Calu3 (cell line): ENCODE results near the gene MNX1. TPM values are rescaled to one million over a fixed set of nuclear protein-coding genes. Genes with fewer than 3 reads are reported as not detected.

Source experiments
- BruUV-seq: library from RNA; stranded (reverse); fragments of 400-500 nt; replicated peaks from 2 replicates; lab custom pipeline; 2021; lab: Mats Ljungman, UMichigan
- CTCF ChIA-PET: fragments of 300-600 bp; sonication (Branson Sonifier 250); formaldehyde crosslinking; loops from one replicate; lab custom pipeline; 2022; ENCODE audit warnings: antibody characterized with exemption; lab: Charles Lee
- DNase-seq: peaks from one replicate; pipeline ENCODE4 v3.0.0; 2022
- H3K27ac Mint-ChIP-seq: one replicate; pipeline ENCODE4 v1.8.0; 2022; ENCODE audit warnings: mixed read lengths; ENCODE audit not compliant: unreplicated experiment
- H3K27me3 Mint-ChIP-seq: one replicate; pipeline ENCODE4 v1.8.0; 2022; ENCODE audit warnings: mixed read lengths; ENCODE audit not compliant: unreplicated experiment
- H3K36me3 Mint-ChIP-seq: one replicate; pipeline ENCODE4 v1.8.0; 2022; ENCODE audit warnings: mild to moderate bottlenecking, moderate library complexity, mixed read lengths; ENCODE audit not compliant: insufficient read depth, unreplicated experiment
- H3K4me1 Mint-ChIP-seq: one replicate; pipeline ENCODE4 v1.8.0; 2022; ENCODE audit warnings: mild to moderate bottlenecking, low read depth, mixed read lengths; ENCODE audit not compliant: unreplicated experiment
- H3K4me3 Mint-ChIP-seq: one replicate; pipeline ENCODE4 v1.8.0; 2022; ENCODE audit warnings: mild to moderate bottlenecking, low read depth, moderate library complexity, mixed read lengths; ENCODE audit not compliant: unreplicated experiment
- H3K9me3 Mint-ChIP-seq: one replicate; pipeline ENCODE4 v1.8.0; 2022; ENCODE audit warnings: low read depth, mixed read lengths; ENCODE audit not compliant: unreplicated experiment
- intact Hi-C: fragments of 100-400 bp; cut with micrococcal nuclease; formaldehyde crosslinking; loops from one replicate; pipeline ENCODE4 v1.10.0; 2022; ENCODE audit not compliant: unreplicated experiment
- total RNA-seq: library from RNA; stranded (reverse); gene quantifications from 2 replicates; pipeline ENCODE4 v1.2.3, GENCODE V29; 2022
- TF ChIP-seq, protein P1 (sequence below): fragments of 200-600 bp; IDR thresholded peaks from one replicate; pipeline ENCODE4 v1.8.0; 2022; ENCODE audit warnings: antibody characterized with exemption; ENCODE audit not compliant: unreplicated experiment

MNX1 gene
- total RNA-seq, 1 experiment from 2014 or later: 28.4 TPM

DNA sequence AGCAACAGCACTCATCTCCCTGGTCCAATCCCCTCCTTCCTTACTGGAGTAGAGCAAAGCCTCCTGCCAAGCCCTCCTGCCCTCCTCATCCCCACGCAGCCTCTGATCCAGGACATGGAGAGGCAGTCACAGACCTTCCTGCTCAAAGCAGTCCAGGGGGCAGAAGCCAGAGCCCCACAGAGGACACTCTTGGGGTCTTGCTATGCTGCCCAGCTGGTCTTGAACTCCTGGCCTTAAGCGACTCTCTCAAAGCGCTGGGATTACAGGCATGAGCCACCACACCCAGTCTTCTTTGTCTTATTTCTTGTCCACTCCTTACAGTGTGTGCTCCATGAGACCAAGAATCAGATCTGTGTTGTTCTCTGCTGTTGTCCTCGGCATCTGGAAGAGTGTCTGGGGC is 26.6 kb upstream of the MNX1 start:
- H3K27me3 Mint-ChIP-seq: peaks cover 43% of the 10 kb centered on the region
- peaks cover 23% of the 10 kb centered on the region for H3K4me1 Mint-ChIP-seq

DNA sequence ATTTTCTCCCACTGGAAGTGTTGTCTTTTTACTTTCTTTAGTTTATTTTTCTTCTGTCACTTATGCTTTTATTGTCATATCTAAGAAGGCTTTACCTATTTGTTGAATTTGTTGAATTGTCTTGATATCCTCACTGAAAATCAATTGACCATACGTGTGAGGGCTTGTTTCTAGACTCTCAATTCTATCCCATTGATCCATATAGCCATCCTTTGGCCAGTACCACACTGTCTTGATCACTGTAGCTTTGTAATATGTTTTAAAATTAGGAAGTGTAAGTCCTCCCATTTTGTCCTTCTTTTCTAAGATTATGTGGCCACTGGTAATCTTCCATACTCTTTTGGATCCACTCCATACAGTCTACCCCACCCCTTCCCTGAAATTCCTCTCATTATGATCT is 25.5 kb upstream of the MNX1 start:
- DNase-seq: no peak
- Mint-ChIP-seq H3K27ac (no peak overlapping the region), H3K36me3 (no peaks in the 10 kb centered on the region), H3K4me3 (no peak overlapping the region), H3K27me3 (peaks cover 33% of the 10 kb centered on the region), H3K9me3 (peaks cover 6% of the 10 kb centered on the region), H3K4me1 (peaks cover 13% of the 10 kb centered on the region)
- CTCF ChIA-PET: no interaction called here
- TF ChIP-seq, protein P1, sequence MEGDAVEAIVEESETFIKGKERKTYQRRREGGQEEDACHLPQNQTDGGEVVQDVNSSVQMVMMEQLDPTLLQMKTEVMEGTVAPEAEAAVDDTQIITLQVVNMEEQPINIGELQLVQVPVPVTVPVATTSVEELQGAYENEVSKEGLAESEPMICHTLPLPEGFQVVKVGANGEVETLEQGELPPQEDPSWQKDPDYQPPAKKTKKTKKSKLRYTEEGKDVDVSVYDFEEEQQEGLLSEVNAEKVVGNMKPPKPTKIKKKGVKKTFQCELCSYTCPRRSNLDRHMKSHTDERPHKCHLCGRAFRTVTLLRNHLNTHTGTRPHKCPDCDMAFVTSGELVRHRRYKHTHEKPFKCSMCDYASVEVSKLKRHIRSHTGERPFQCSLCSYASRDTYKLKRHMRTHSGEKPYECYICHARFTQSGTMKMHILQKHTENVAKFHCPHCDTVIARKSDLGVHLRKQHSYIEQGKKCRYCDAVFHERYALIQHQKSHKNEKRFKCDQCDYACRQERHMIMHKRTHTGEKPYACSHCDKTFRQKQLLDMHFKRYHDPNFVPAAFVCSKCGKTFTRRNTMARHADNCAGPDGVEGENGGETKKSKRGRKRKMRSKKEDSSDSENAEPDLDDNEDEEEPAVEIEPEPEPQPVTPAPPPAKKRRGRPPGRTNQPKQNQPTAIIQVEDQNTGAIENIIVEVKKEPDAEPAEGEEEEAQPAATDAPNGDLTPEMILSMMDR: no peak
- intact Hi-C loops: no loop called here
- BruUV-seq: no TSS peak

More for the DNA sequence above, 26.6 kb upstream of the MNX1 start:
- intact Hi-C loops: no loop called here
- no peaks in the 10 kb centered on the region for H3K36me3 Mint-ChIP-seq
- no peak overlapping the region for H3K4me3 Mint-ChIP-seq
- CTCF ChIA-PET: no interaction called here
- H3K9me3 Mint-ChIP-seq: peaks cover 6% of the 10 kb centered on the region
- BruUV-seq: no TSS peak
- no peak overlapping the region for H3K27ac Mint-ChIP-seq
- TF ChIP-seq, protein P1: no peak
- DNase-seq: no peak

DNA sequence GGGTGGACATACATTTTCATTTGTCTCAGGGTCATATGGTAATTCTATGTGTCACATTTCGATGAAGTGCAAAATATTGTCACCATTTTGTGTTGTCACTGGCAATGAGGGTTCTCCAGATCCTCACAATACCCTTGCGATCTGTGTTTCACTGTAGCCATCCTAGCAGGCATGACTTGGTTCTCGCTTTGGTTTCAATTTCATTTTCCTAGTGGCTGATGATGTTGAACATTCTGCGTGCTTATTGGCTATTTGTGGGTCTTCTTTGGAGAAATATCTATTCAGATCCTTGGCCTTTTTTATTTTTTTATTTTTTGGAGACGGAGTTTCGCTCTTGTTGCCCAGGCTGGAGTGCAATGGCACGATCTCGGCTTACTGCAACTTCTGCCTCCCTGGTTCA is 24.8 kb upstream of the MNX1 start:
- no peak overlapping the region for H3K27ac Mint-ChIP-seq

DNA sequence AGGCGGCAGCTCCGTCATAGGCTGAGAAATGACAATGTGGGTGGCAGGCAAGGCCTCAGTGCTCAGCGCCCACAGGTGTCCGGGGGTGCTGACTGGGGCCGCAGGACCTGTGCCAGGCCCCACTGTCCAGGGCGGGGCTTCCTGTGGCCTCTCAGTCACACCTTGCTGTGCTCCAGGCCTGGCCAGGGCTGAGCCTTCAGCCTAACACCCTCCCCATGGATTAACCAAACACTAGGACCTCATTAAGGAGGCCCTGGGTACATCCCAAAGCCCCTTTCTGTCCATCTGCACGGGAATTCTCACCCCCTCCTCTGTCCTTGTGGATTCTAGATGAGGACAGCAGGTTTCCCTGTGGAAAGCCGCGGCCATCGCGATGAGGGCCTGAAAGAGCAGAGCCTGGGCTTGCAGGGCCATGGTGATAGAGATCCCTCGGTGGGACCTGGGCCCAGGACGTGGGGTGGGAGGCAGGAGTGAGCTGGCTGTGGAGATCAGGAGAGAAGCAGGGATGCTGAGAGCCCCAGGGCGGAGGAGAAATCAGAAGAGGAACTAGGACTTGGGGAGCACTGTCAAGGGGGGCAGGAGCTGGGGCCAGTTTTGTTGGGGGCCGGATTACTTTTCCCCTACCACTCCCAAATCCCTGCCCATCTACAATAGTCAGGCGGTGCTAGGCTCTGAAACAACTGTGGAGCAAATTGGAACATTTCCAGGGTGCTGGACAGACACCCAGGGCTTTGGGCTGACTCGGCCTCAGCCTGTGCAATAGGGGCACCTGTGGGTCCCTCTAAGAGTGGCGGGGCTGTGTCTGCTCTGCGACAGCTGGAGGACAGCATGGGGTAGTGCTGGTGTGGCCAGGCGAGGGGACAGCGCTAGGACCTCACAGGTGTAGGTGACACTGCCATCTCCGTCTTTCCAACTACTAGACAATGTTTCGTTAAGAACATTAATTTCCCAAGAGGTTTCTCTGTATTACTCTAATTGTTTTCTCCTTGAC is 23.3 kb upstream of the MNX1 start:
- Mint-ChIP-seq H3K9me3 (peaks cover 6% of the 10 kb centered on the region), H3K27me3 (peaks cover 25% of the 10 kb centered on the region), H3K4me3 (no peak overlapping the region), H3K27ac (no peak overlapping the region), H3K4me1 (peaks cover 16% of the 10 kb centered on the region), H3K36me3 (peaks cover under 1% of the 10 kb centered on the region)
- CTCF ChIA-PET: no interaction called here
- intact Hi-C loops: no loop called here
- DNase-seq: no peak
- no TSS peak for BruUV-seq
- TF ChIP-seq, protein P1: no peak

More for the DNA sequence above, 24.8 kb upstream of the MNX1 start:
- peaks cover 26% of the 10 kb centered on the region for H3K27me3 Mint-ChIP-seq
- TF ChIP-seq, protein P1: no peak
- no peaks in the 10 kb centered on the region for H3K36me3 Mint-ChIP-seq
- no peak for DNase-seq
- CTCF ChIA-PET: no interaction called here
- H3K9me3 Mint-ChIP-seq: peaks cover 6% of the 10 kb centered on the region
- H3K4me1 Mint-ChIP-seq: peaks cover 10% of the 10 kb centered on the region
- no peak overlapping the region for H3K4me3 Mint-ChIP-seq
- intact Hi-C loops: no loop called here
- no TSS peak for BruUV-seq
